SK-N-MC (cell line): ENCODE measurements around the gene GRIP1.

ENCODE experiments used
- EZH2 ChIP-seq: fragments of 200-600 bp; sonication (generic); IDR thresholded peaks from one replicate; pipeline ENCODE4 v1.6.1; 2017; ENCODE audit warnings: antibody characterized with exemption
- POLR2AphosphoS5 ChIP-seq: IDR thresholded peaks from 2 replicates; pipeline ENCODE4 v1.6.1; 2012; ENCODE audit warnings: mild to moderate bottlenecking, low read depth, low read length, borderline replicate concordance

GRCh38 chr12:66456612-66457011 lies 222.3 kb downstream of the GRIP1 start:
- TF ChIP-seq POLR2AphosphoS5 (no peak), EZH2 (no peak)
